ENCODE results near the gene FRK.

The FRK gene

GRCh38 chr6:116100419-116101301 lies 40.0 kb upstream of the FRK start, which contains the start of gene NT5DC1 (continued):
- TF ChIP-seq, protein P1, sequence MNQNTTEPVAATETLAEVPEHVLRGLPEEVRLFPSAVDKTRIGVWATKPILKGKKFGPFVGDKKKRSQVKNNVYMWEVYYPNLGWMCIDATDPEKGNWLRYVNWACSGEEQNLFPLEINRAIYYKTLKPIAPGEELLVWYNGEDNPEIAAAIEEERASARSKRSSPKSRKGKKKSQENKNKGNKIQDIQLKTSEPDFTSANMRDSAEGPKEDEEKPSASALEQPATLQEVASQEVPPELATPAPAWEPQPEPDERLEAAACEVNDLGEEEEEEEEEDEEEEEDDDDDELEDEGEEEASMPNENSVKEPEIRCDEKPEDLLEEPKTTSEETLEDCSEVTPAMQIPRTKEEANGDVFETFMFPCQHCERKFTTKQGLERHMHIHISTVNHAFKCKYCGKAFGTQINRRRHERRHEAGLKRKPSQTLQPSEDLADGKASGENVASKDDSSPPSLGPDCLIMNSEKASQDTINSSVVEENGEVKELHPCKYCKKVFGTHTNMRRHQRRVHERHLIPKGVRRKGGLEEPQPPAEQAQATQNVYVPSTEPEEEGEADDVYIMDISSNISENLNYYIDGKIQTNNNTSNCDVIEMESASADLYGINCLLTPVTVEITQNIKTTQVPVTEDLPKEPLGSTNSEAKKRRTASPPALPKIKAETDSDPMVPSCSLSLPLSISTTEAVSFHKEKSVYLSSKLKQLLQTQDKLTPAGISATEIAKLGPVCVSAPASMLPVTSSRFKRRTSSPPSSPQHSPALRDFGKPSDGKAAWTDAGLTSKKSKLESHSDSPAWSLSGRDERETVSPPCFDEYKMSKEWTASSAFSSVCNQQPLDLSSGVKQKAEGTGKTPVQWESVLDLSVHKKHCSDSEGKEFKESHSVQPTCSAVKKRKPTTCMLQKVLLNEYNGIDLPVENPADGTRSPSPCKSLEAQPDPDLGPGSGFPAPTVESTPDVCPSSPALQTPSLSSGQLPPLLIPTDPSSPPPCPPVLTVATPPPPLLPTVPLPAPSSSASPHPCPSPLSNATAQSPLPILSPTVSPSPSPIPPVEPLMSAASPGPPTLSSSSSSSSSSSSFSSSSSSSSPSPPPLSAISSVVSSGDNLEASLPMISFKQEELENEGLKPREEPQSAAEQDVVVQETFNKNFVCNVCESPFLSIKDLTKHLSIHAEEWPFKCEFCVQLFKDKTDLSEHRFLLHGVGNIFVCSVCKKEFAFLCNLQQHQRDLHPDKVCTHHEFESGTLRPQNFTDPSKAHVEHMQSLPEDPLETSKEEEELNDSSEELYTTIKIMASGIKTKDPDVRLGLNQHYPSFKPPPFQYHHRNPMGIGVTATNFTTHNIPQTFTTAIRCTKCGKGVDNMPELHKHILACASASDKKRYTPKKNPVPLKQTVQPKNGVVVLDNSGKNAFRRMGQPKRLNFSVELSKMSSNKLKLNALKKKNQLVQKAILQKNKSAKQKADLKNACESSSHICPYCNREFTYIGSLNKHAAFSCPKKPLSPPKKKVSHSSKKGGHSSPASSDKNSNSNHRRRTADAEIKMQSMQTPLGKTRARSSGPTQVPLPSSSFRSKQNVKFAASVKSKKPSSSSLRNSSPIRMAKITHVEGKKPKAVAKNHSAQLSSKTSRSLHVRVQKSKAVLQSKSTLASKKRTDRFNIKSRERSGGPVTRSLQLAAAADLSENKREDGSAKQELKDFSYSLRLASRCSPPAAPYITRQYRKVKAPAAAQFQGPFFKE (tag by site-specific recombination; IDR thresholded peaks at IDR 0.05; ENCODE audit: borderline replicate concordance): no peak
- TF ChIP-seq ZNF132 (tag by site-specific recombination; IDR thresholded peaks at IDR 0.05; ENCODE audit: borderline replicate concordance) (no peak), ZFP3 (tag by site-specific recombination; IDR thresholded peaks at IDR 0.05; ENCODE audit: low read depth) (no peak), KLF16 (tag by site-specific recombination; IDR thresholded peaks at IDR 0.05) (peak; percentile 64; the same call in 1 of the 2 replicates), ZNF501 (tag by site-specific recombination; IDR thresholded peaks at IDR 0.05) (peak; percentile 96), ZNF521 (tag by site-specific recombination; IDR thresholded peaks at IDR 0.05) (no peak), CTCF (tag by site-specific recombination; IDR thresholded peaks at IDR 0.05) (peak; percentile 97), ZNF664 (tag by site-specific recombination; IDR thresholded peaks at IDR 0.05) (no peak), ZNF514 (tag by site-specific recombination; IDR thresholded peaks at IDR 0.05) (no peak), MYNN (tag by site-specific recombination; IDR thresholded peaks at IDR 0.05; ENCODE audit: borderline replicate concordance) (0 out of 2 replicates have a peak, but pooled peaks have one; percentile 56), ZNF621 (tag by site-specific recombination; IDR thresholded peaks at IDR 0.05) (no peak), ZNF37A (tag by site-specific recombination; IDR thresholded peaks at IDR 0.05) (no peak), ZNF221 (tag by site-specific recombination; IDR thresholded peaks at IDR 0.05; ENCODE audit: borderline replicate concordance) (no peak), ZNF274 (IDR thresholded peaks at IDR 0.05; ENCODE audit: low read length) (no peak), ZNF274 (tag by site-specific recombination; IDR thresholded peaks at IDR 0.05; ENCODE audit: borderline replicate concordance) (no peak), ZNF785 (tag by site-specific recombination; IDR thresholded peaks at IDR 0.05) (0 out of 2 replicates have a peak, but pooled peaks have one; percentile 46), ZNF157 (tag by site-specific recombination; IDR thresholded peaks at IDR 0.05) (no peak), EGR2 (tag by site-specific recombination; IDR thresholded peaks at IDR 0.05; ENCODE audit: low read depth) (no peak), ZNF747 (tag by site-specific recombination; IDR thresholded peaks at IDR 0.05) (no peak), ZNF362 (tag by site-specific recombination; IDR thresholded peaks at IDR 0.05) (no peak), ZNF433 (tag by site-specific recombination; IDR thresholded peaks at IDR 0.05; ENCODE audit: low read depth) (no peak), YY1 (tag by site-specific recombination; IDR thresholded peaks at IDR 0.05) (peak; percentile 93), FEZF1 (tag by site-specific recombination; IDR thresholded peaks at IDR 0.05) (peak; percentile 29; the same call in 1 of the 2 replicates), ZFP37 (tag by site-specific recombination; IDR thresholded peaks at IDR 0.05) (peak; percentile 98), ZNF610 (tag by site-specific recombination; IDR thresholded peaks at IDR 0.05; ENCODE audit: borderline replicate concordance) (peak; percentile 68), REPIN1 (tag by site-specific recombination; IDR thresholded peaks at IDR 0.05; ENCODE audit: low read depth) (no peak; the same call in 1 of the 2 replicates)
- TF ChIP-seq, protein P2, sequence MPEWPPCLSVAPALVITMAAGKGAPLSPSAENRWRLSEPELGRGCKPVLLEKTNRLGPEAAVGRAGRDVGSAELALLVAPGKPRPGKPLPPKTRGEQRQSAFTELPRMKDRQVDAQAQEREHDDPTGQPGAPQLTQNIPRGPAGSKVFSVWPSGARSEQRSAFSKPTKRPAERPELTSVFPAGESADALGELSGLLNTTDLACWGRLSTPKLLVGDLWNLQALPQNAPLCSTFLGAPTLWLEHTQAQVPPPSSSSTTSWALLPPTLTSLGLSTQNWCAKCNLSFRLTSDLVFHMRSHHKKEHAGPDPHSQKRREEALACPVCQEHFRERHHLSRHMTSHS (tag by site-specific recombination; IDR thresholded peaks at IDR 0.05): no peak
- TF ChIP-seq, protein P3, sequence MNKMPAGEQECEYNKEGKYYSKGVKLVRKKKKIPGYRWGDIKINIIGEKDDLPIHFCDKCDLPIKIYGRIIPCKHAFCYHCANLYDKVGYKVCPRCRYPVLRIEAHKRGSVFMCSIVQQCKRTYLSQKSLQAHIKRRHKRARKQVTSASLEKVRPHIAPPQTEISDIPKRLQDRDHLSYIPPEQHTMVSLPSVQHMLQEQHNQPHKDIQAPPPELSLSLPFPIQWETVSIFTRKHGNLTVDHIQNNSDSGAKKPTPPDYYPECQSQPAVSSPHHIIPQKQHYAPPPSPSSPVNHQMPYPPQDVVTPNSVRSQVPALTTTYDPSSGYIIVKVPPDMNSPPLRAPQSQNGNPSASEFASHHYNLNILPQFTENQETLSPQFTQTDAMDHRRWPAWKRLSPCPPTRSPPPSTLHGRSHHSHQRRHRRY (tag by site-specific recombination; IDR thresholded peaks at IDR 0.05): no peak

Measured in HEK293 (cell line).